Dedifferentiated amniotic fluid mesenchymal stem cell (primary cell): ENCODE data around the gene SDC1.

ENCODE experiments used
- DNase-seq: peaks from one replicate; pipeline ENCODE4 v3.0.0-alpha.2; 2016; ENCODE audit errors: extremely low spot score

SDC1 gene

DNA sequence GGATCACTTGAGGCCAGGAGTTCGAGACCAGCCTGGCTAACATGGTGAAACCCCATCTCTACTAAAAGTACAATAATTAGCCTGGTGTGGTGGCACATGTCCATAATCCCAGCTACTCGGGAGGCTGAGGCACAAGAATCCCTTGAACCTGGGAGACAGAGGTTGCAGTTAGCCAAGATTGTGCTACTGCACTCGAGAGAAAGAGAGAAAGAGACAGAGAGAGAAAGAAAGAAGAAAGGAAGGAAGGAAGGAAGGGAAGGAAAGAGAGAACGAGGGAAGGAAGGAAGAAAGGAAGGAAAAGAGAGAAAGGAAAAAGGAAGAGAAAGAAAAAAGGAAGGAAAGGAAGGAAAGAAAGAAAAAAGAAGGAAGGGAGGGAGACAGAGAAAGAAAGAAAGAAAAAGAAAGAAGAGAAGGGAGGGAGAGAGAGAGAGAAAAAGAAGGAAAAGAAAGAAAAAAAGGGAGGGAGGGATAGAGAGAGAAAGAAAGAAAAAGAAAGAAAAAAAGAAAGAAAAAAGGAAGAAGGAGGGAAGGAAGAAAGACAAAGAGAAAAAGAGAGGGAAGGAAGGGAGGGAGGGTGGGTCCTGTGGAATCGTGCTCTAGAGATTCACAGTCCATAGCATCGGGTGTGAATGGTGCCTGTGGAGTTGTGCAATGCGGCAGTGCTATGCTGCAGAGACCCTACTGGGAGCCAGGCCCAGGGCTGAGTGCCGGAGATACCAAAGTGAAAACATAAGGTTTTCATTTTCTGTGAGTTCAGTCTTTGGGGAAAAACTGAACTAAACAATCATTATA lies 4.6 kb upstream of the SDC1 start:
- no peak for DNase-seq

- DNase-seq: no peak
These were observed 3.1 kb upstream of the SDC1 start for GRCh38 chr2:20227894-20228505.

DNA sequence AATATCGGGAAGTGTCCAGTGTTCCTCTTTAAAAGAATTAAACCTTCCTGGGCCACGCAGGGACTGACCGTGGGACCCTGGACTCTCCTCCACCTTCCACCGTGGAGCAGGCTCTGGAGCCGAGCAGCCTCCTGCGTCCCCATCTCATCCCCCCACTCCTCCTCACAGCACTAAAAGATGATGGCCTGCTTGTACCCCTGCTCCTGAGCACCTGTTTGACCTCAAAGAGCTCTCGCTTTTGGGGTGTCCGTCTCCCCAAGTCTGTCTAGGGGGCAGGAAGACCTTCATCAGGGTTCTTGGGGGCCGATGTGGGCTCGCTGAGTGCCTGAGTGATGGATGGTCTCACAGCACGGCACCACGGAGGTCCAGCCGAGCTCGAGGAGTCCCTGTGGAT lies 1.2 kb upstream of the SDC1 start:
- no peak for DNase-seq

DNA sequence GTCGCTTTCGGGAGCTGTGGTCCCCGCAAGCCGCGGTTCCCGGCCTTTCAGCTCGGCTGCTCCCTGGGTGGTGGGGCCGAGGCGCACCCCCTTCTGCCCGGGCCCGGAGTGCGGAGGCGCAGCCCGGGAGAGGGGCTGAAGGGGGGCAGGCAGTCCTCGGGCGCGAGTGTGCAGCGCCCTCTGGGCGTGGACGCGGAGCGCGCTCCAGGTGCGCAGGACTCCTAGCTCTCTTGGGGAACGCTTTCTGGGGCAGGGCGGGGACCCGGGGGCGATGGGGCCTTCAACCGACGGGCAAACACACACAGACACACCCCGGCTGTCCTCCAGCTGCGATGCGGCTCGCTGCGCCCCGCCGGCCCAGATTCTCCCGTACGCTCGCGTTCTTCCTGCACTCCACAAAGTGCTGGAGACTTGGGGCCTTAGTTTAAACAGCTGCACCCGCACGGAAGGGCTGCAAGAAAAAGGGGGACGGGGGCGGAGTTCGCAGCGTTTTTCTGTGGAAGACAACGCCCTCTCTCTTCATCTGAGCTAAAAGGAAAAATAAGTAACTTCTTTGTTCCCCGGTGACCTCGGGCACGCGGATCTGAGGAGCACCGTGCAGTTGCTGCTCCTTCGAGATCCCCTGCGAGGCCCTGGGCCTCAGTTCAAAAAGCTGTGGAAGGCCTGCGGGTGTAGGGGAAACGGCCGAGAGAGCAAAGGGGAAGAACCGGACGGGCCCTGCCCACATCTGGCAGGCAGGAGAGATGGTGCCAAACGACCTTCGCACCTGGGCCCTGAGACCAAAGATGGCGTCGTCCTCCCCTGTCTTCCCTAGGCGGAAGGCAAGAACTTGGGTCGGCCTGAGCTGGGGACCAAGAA lies 593 bp upstream of the SDC1 start:
- no peak for DNase-seq

DNA sequence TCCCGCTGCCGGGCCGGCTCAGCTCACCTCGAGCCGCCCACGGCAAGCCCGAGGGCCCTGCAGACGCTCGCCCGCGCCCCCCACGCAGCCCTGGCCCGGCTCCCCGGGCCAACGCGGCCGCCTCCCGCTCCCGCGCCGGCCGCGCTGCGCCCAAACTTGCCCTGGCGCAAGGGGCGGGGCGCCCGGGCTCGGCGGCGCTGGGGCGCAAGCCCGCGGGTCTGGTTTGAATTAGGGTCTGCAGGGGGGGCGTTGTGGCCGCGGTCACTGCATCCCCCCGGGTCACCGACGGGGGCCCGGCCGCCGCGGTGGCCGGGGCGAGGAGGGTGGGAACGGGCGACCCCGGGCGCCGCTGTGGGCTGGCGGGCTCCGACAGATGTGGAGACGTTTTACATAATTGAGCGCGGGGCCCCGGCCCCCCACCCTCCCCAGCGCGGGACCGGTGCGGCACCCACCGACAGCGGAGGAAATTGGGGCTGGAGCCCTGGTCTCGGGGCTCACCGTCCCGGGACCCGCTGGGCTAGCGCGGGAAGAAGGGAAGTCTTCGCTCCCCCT lies 690 bp downstream of the SDC1 start:
- no peak for DNase-seq

- peak; percentile 31 for DNase-seq
These were observed 1.3 kb downstream of the SDC1 start for GRCh38 chr2:20223407-20224163.

GRCh38 chr2:20222769-20223406 lies 2.0 kb downstream of the SDC1 start:
- no peak for DNase-seq

- DNase-seq: no peak
These were observed 2.7 kb downstream of the SDC1 start for GRCh38 chr2:20222014-20222768.

GRCh38 chr2:20221555-20221973 lies 3.4 kb downstream of the SDC1 start:
- DNase-seq: no peak

GRCh38 chr2:20220806-20221554 lies 4.0 kb downstream of the SDC1 start:
- no peak for DNase-seq

GRCh38 chr2:20219763-20220380 lies 5.1 kb downstream of the SDC1 start:
- no peak for DNase-seq

- no peak for DNase-seq
These were observed 6.3 kb downstream of the SDC1 start for GRCh38 chr2:20218331-20219320.

- DNase-seq: no peak
These were observed 7.6 kb downstream of the SDC1 start for GRCh38 chr2:20217041-20217970.

- no peak for DNase-seq
These were observed 8.6 kb downstream of the SDC1 start for GRCh38 chr2:20216130-20217025.

GRCh38 chr2:20215183-20216040 lies 9.5 kb downstream of the SDC1 start:
- no peak for DNase-seq
